NCI-H146 treated with DMSO at 0.1 percent for 48 hours (cell line): ENCODE measurements around the gene KYAT1.
A peak's percentile ranks its signal among the peaks of the same experiment; 100 is the strongest.

Experiments
- DNase-seq: peaks from one replicate; lab custom pipeline; 2025; ENCODE audit not compliant: unreplicated experiment; lab: John Stamatoyannopoulos, UW

Gene KYAT1

GRCh38 chr9:128881884-128882676 lies at the start of gene KYAT1, which contains the start of gene LRRC8A:
KYAT1 (minus strand) TSS chr9:128881950; CDS start chr9:128845405, 36,545 bp downstream.
LRRC8A (plus strand) TSS chr9:128882133; CDS start chr9:128907165, 25,032 bp downstream.
- peak; percentile 79 for DNase-seq

DNA sequence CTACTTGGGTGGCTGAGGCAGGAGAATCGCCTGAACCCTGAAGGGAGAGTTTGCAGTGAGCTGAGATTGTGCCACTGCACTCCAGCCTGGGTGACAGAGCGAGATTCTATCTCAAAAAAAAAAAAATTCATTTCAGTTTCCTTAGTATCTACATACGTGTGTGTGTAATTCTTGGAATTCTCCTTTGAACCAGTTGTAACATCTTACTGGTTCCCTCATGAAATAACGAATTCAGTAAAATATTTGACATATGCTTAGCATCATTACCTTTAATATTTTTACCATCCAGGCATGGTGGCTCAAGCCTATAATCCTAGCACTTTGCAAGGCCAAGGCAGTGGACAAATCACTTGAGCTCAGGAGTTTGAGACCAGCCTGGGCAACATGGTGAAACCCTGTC lies 47.8 kb upstream of the KYAT1 start:
- no peak for DNase-seq

- no peak for DNase-seq
Measured at GRCh38 chr9:128928624-128929023, 46.9 kb upstream of the KYAT1 start.

GRCh38 chr9:128927731-128928411 lies 46.1 kb upstream of the KYAT1 start:
- DNase-seq: peak; percentile 10

- no peak for DNase-seq
Measured at GRCh38 chr9:128923493-128923883, 41.7 kb upstream of the KYAT1 start.

DNA sequence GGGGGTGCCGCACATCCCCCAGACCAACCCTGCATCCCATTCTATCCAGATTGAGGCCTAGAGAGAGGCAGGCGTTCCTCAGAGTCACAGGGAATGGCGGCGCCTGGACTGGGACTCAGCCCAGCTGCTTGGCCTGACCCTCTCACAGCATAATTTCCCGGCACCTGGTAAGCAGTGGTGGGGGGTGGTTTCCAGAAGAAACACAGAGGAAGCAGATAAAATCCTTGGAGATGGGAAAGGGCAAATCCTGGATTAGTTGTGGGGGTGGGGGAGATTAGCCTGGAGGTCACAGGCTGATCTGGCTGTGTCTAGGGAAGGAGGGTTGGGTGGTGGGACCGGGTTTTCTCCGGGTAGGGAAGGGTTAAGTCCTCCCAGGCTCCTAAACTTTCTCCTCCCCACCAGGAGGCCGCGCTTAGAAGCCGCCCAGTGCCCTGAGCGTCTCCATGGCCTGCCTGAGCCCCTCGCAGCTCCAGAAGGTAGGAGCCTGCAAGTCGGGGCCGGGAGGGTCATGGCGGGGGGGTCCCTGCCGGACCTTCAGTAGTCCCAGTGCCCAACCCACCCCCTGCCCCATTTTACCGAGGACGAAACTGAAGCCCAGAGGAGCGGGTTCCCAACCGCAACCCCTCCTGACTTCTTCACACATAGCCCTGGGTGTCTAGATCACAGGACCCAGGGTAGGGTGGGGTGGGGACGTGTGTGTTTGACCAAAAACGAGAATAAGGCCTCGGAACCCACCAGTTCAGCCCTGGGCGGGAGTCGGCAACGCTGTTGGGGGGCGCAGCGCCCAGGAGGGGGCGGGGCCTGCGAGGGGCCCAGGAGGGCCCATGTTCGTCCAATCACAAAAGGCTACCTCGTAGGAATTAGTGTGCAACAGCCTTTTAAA lies 40.4 kb upstream of the KYAT1 start:
- no peak for DNase-seq

DNA sequence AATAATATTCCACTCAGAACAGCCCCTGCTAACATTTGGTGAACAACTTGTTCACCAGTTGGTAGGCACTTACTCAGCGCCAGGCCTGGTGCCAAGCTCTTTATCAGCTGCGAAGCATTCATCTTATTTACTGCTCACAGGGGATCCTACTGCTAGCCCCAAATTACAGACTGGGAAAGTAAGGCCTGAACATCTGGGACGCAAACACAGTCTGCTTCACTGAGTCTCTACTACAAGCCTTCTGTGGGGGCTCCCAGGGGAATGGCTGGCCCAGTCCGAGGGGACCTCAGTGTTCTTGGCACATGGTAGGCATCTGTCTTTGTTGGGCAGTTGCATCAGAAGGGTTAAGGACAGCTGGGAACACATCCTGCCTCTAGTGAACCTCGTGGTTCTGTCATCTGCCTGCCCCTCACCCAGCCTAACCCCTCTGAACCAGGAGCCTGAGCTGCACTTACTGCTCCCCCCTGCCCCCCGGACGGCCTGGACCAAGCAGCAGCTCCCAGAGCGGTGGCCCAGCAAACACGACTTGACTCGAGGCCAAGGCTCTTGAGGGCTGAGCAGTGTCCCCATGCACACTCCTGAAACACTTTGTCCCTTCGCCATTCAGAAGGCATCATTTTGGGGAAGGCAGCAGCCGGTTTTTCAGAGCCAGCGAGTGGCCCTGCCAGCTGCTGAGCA lies 38.8 kb upstream of the KYAT1 start, which contains the start of gene PHYHD1:
PHYHD1 (plus strand) TSS at position 602 of the 678 bp plus-strand sequence. CDS start 1,342 bp downstream, outside the sequence.
- DNase-seq: no peak

DNA sequence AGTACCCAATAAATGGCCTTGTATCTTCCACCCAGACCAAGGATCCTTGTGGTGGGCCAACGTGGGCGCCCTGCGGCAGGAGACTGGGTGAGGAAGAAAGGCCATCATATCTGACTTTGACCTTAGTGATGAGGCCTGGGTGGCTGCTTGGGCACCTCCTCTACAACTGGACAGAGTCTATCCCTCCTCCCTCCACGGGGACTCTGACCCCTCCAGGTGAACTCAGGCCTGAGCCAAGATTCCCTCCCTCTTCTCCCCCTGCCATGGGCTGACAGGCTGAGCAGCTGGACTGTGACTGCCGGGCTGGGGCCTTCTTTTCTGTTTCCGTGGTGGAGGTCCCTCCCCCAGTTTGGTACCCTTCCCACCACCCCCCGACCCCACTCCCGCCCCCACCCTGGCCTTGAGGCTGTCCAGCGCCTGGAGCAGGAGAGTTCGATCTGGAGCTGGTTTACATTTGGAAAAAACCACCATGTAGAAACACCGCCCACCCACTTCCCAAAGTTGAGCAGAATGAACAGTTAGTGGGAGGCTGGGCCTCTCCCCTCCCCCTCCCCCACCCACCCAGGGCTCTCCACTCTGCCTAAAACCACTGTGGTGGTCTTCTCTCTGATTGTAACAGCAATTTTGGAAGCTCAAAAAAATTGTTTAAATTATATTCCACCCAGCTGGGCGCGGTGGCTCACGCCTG lies 37.8 kb upstream of the KYAT1 start:
- DNase-seq: no peak

- no peak for DNase-seq
Measured at GRCh38 chr9:128918921-128919320, 37.2 kb upstream of the KYAT1 start.

DNA sequence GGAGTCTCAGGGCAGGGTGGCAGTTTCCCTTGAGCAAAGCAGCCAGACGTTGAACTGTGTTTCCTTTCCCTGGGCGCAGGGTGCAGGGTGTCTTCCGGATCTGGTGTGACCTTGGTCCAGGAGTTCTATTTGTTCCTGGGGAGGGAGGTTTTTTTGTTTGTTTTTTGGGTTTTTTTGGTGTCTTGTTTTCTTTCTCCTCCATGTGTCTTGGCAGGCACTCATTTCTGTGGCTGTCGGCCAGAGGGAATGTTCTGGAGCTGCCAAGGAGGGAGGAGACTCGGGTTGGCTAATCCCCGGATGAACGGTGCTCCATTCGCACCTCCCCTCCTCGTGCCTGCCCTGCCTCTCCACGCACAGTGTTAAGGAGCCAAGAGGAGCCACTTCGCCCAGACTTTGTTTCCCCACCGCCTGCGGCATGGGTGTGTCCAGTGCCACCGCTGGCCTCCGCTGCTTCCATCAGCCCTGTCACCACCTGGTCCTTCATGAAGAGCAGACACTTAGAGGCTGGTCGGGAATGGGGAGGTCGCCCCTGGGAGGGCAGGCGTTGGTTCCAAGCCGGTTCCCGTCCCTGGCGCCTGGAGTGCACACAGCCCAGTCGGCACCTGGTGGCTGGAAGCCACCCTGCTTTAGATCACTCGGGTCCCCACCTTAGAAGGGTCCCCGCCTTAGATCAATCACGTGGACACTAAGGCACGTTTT lies 35.5 kb upstream of the KYAT1 start:
- DNase-seq: no peak

DNA sequence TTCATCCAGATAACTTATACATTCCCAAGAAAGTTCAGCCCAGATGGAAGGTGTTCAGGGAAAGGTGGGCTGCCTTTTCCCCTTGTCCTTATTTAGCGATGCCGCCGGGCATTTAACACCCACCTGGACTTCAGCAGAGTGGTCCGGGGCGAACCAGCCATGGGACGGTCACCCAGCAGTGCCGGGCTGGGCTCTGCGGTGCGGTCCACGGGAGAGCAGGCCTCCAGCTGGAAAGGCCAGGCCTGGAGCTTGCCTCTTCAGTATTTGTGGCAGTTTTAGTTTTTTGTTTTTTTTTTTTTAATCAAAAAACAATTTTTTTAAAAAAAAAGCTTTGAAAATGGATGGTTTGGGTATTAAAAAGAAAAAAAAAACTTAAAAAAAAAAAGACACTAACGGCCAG lies 35.0 kb upstream of the KYAT1 start:
- DNase-seq: no peak

GRCh38 chr9:128916204-128916603 lies 34.5 kb upstream of the KYAT1 start:
- no peak for DNase-seq

DNA sequence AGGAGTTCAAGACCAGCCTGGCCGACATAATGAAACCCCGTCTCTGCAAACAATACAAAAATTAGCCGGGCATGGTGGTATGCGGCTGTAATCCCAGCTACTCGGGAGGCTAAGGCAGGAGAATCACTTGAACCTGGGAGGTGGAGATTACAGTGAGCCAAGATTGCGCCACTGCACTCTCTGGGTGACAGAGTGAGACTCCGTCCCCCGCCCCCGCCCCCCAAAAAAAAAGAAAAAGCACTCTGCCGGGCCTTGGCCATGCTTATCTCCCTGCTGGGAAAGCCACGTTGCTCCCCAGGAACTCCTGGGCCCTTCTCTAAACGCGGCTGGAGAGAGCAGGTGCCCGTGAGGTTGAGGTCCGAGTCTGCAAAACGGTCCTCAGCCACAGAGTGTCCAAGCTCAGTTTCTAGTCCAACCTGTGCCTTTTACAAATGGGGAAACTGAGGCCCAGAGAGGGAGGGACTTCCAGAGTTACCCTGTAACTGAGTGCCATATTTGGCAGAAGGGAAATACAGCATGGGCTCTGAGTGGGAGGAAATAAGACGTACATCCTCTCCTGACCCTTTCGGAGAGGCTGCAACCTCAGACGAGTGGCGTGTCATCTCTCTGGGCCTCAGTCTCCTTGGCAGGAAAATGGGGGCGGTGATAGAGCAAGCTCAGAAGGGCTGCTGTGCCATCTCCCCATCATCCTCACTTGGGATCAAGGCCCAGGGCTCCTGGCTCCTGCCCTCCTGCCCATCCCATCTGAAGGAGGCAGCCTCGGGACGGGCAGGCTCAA lies 32.4 kb upstream of the KYAT1 start:
- no peak for DNase-seq

GRCh38 chr9:128913048-128913900 lies 31.5 kb upstream of the KYAT1 start:
- no peak for DNase-seq

- DNase-seq: no peak
Measured at GRCh38 chr9:128912270-128912853, 30.6 kb upstream of the KYAT1 start.

GRCh38 chr9:128911529-128912035 lies 29.8 kb upstream of the KYAT1 start:
- DNase-seq: no peak

DNA sequence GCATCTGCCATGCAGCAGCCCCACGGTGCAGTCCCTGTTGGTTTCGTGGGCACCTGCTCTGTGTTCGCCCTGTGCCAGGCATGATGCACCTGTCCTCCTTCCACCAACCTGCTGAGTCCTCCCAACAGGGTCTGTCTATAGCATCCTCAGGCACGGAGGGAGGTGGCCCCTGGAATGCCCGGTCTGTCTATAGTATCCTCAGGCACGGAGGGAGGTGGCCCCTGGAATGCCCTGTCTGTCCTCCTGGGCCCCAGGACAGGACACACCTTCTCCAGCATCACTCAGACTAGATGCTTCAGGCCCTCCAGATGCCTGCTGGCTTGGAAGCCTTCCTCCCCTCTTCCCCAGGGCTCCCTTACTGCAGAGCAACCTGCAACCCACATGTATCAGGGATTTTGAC lies 29.2 kb upstream of the KYAT1 start:
- DNase-seq: no peak
